ENCODE measurements around the gene ALDH1A2.

Gene ALDH1A2

GRCh38 chr15:57969996-57970395 is 95.5 kb downstream of the ALDH1A2 start:
- H3K4me3 ChIP-seq (ENCODE audit: low read depth, low read length) = no peak overlapping the region
- TF ChIP-seq CTCF (IDR thresholded peaks at IDR 0.05; ENCODE audit: borderline replicate concordance, insufficient read depth, low read depth, low read length) = no peak

- no peak for TF ChIP-seq CTCF (IDR thresholded peaks at IDR 0.05; ENCODE audit: borderline replicate concordance, insufficient read depth, low read depth, low read length)
- H3K4me3 ChIP-seq (ENCODE audit: low read depth, low read length) = no peak overlapping the region
Measured at GRCh38 chr15:57969355-57969754, 96.2 kb downstream of the ALDH1A2 start.

- no peak overlapping the region for H3K4me3 ChIP-seq (ENCODE audit: low read depth, low read length)
- no peak for TF ChIP-seq CTCF (IDR thresholded peaks at IDR 0.05; ENCODE audit: borderline replicate concordance, insufficient read depth, low read depth, low read length)
Measured at GRCh38 chr15:57962887-57963286, 102.6 kb downstream of the ALDH1A2 start.

GRCh38 chr15:57961919-57962318 is 103.6 kb downstream of the ALDH1A2 start:
- H3K4me3 ChIP-seq (ENCODE audit: low read depth, low read length) = no peak overlapping the region
- TF ChIP-seq CTCF (IDR thresholded peaks at IDR 0.05; ENCODE audit: borderline replicate concordance, insufficient read depth, low read depth, low read length) = no peak

- H3K4me3 ChIP-seq (ENCODE audit: low read depth, low read length) = no peak overlapping the region
- no peak for TF ChIP-seq CTCF (IDR thresholded peaks at IDR 0.05; ENCODE audit: borderline replicate concordance, insufficient read depth, low read depth, low read length)
Measured at GRCh38 chr15:57957113-57957512, 108.4 kb downstream of the ALDH1A2 start.

- TF ChIP-seq CTCF (IDR thresholded peaks at IDR 0.05; ENCODE audit: borderline replicate concordance, insufficient read depth, low read depth, low read length) = no peak
- no peak overlapping the region for H3K4me3 ChIP-seq (ENCODE audit: low read depth, low read length)
Measured at GRCh38 chr15:57953874-57954273, 111.6 kb downstream of the ALDH1A2 start.

GRCh38 chr15:57951328-57951932 is 114.1 kb downstream of the ALDH1A2 start:
- no peak overlapping the region for H3K4me3 ChIP-seq (ENCODE audit: low read depth, low read length)
- TF ChIP-seq CTCF (IDR thresholded peaks at IDR 0.05; ENCODE audit: borderline replicate concordance, insufficient read depth, low read depth, low read length) = no peak

All from GM12875 (cell line).